HCT116 (cell line): ENCODE data around the gene RAB33B. TPM values are rescaled to one million over a fixed set of nuclear protein-coding genes. Genes with fewer than 3 reads are reported as not detected.

ENCODE experiments used
- ATAC-seq: fragments of 200-7000 bp; cut with Tn5 transposase; 2 replicates; pipeline ENCODE4 v1.9.1; 2020; ENCODE audit warnings: mild to moderate bottlenecking, moderate library complexity
- BruUV-seq: library from RNA; stranded (reverse); fragments of 400-500 nt; replicated peaks from 2 replicates; lab custom pipeline; 2021; lab: Mats Ljungman, UMichigan
- CTCF ChIA-PET: fragments of 300-600 bp; sonication (Branson Sonifier 250); formaldehyde crosslinking; loops from one replicate; lab custom pipeline; 2021; ENCODE audit warnings: antibody characterized with exemption; lab: Charles Lee
- POLR2A ChIA-PET: fragments of 300-600, 350-600 bp; sonication (Branson Sonifier 250); formaldehyde crosslinking; loops from one replicate; lab custom pipeline; 2021; ENCODE audit warnings: antibody characterized with exemption; lab: Charles Lee
- RAD21 ChIA-PET, 2 experiments: fragments of 300-600 bp; sonication (Branson Sonifier 250); formaldehyde crosslinking; loops; one replicate each; lab custom pipeline; 2023; ENCODE audit warnings: low total read pairs in 2 of 2; ENCODE audit not compliant: uncharacterized antibody in 2 of 2, unreplicated experiment in 2 of 2, low non-redundant PET in 1 of 2; lab: Charles Lee
- DNase-seq: peaks from one replicate; pipeline ENCODE4 v3.0.0-alpha.2; 2010; ENCODE audit warnings: low read depth, low spot score
- H2AFZ ChIP-seq: fragments of 200-600 bp; shearing (Covaris generic), sonication (generic); 2 replicates; pipeline ENCODE4 v1.6.1; 2017; ENCODE audit warnings: low read depth, mixed run types, mixed read lengths, antibody characterized with exemption, low read length; ENCODE audit not compliant: poor library complexity, severe bottlenecking
- H3K27ac ChIP-seq: 2 replicates; pipeline ENCODE4 v1.5.1; 2012; ENCODE audit warnings: low read depth, low read length
- H3K27me3 ChIP-seq: fragments of 200-600 bp; sonication (generic); 2 replicates; pipeline ENCODE4 v1.6.1; 2016; ENCODE audit warnings: mixed run types, low read length, mixed read lengths; ENCODE audit not compliant: insufficient read depth
- H3K36me3 ChIP-seq, 2 experiments: fragments of 200-500 bp in 1 of 2; fragments of 200-600 bp in 1 of 2; sonication (Bioruptor generic) in 1 of 2; sonication (generic) in 1 of 2; 2 replicates each; pipeline versions ENCODE4 v1.5.1 to v1.6.1; 2014 to 2016; ENCODE audit warnings: low read length in 2 of 2, inconsistent platforms in 1 of 2, mixed read lengths in 1 of 2, mixed run types in 1 of 2; ENCODE audit not compliant: insufficient read depth in 2 of 2, control insufficient read depth in 1 of 2
- H3K4me1 ChIP-seq, 2 experiments: fragments of 200-600 bp in 1 of 2; sonication (generic) in 1 of 2; 2 replicates each; pipeline versions ENCODE4 v1.5.1 to v1.6.1; 2012 to 2017; ENCODE audit warnings: low read length in 2 of 2, inconsistent platforms in 1 of 2, mild to moderate bottlenecking in 1 of 2, mixed read lengths in 1 of 2, mixed run types in 1 of 2, moderate library complexity in 1 of 2; ENCODE audit not compliant: insufficient read depth in 2 of 2, control insufficient read depth in 1 of 2
- H3K4me2 ChIP-seq: fragments of 200-600 bp; sonication (generic); 2 replicates; pipeline ENCODE4 v1.6.1; 2017; ENCODE audit warnings: mixed run types, low read length, mixed read lengths
- H3K4me3 ChIP-seq, 2 experiments: fragments of 200-600 bp in 1 of 2; sonication (generic) in 1 of 2; replicated peaks in 1 of 2; 2 replicates each; pipeline ENCODE4 v1.5.1; 2011 to 2016; ENCODE audit warnings: low read length in 2 of 2, control low read depth in 1 of 2, low read depth in 1 of 2, mild to moderate bottlenecking in 1 of 2, mixed read lengths in 1 of 2, mixed run types in 1 of 2
- H3K79me2 ChIP-seq: fragments of 200-600 bp; sonication (generic); 2 replicates; pipeline ENCODE4 v1.6.1; 2017; ENCODE audit warnings: mild to moderate bottlenecking, mixed run types, low read length, moderate library complexity, mixed read lengths; ENCODE audit not compliant: insufficient read depth
- H3K9ac ChIP-seq: fragments of 200-600 bp; sonication (generic); 2 replicates; pipeline ENCODE4 v1.6.1; 2016; ENCODE audit warnings: low read length, mixed read lengths
- H3K9me2 ChIP-seq: fragments of 200-600 bp; sonication (generic), shearing (Covaris generic); 2 replicates; pipeline ENCODE4 v1.6.1; 2017; ENCODE audit warnings: mixed run types, mild to moderate bottlenecking, moderate library complexity; ENCODE audit not compliant: insufficient read depth
- H3K9me3 ChIP-seq, 2 experiments: fragments of 200-500 bp in 1 of 2; fragments of 200-600 bp in 1 of 2; sonication (Bioruptor generic) in 1 of 2; sonication (generic) in 1 of 2; 2 replicates each; pipeline ENCODE4 v1.6.1; 2014 to 2017; ENCODE audit warnings: low read length in 2 of 2, mixed read lengths in 2 of 2, inconsistent platforms in 1 of 2, low read depth in 1 of 2, mild to moderate bottlenecking in 1 of 2, mixed run types in 1 of 2, moderate library complexity in 1 of 2; ENCODE audit not compliant: control insufficient read depth in 1 of 2, insufficient read depth in 1 of 2
- H4K20me1 ChIP-seq: fragments of 200-600 bp; sonication (generic), shearing (Covaris generic); 2 replicates; pipeline ENCODE4 v1.6.1; 2017; ENCODE audit warnings: mixed run types, mild to moderate bottlenecking, moderate library complexity; ENCODE audit not compliant: insufficient read depth
- CBX3 ChIP-seq: IDR thresholded peaks from 2 replicates; pipeline ENCODE4 v1.6.1; 2012; ENCODE audit warnings: low read depth
- EGR1 ChIP-seq: IDR thresholded peaks from 2 replicates; pipeline ENCODE4 v1.6.1; 2012; ENCODE audit warnings: low read depth
- ELF1 ChIP-seq: IDR thresholded peaks from 2 replicates; pipeline ENCODE4 v1.6.1; 2012; ENCODE audit warnings: low read depth, borderline replicate concordance
- EZH2 ChIP-seq: fragments of 200-600 bp; sonication (generic); IDR thresholded peaks from 2 replicates; pipeline ENCODE4 v1.6.1; 2017; ENCODE audit warnings: antibody characterized with exemption, mixed run types
- EZH2phosphoT487 ChIP-seq: fragments of 200-600 bp; IDR thresholded peaks from 2 replicates; pipeline ENCODE4 v1.6.1; 2018; ENCODE audit warnings: antibody characterized with exemption, borderline replicate concordance
- FOSL1 ChIP-seq: IDR thresholded peaks from 2 replicates; pipeline ENCODE4 v1.6.1; 2012; ENCODE audit warnings: low read depth
- POLR2A ChIP-seq: IDR thresholded peaks from 2 replicates; pipeline ENCODE4 v1.7.0; 2011; ENCODE audit warnings: borderline replicate concordance; ENCODE audit not compliant: insufficient read depth, insufficient read length; ENCODE audit errors: extremely low read depth
- POLR2AphosphoS5 ChIP-seq: IDR thresholded peaks from 2 replicates; pipeline ENCODE4 v1.6.1; 2011; ENCODE audit warnings: mild to moderate bottlenecking, low read depth, low read length, moderate library complexity
- SIN3A ChIP-seq: IDR thresholded peaks from 2 replicates; pipeline ENCODE4 v1.6.1; 2012; ENCODE audit warnings: low read depth
- SRF ChIP-seq: IDR thresholded peaks from 2 replicates; pipeline ENCODE4 v1.6.1; 2012; ENCODE audit warnings: low read depth
- TCF7L2 ChIP-seq: IDR thresholded peaks from 2 replicates; pipeline ENCODE4 v1.7.0; 2011; ENCODE audit warnings: borderline replicate concordance, inconsistent platforms; ENCODE audit not compliant: insufficient read depth, insufficient read length; ENCODE audit errors: extremely low read depth
- YY1 ChIP-seq: IDR thresholded peaks from 2 replicates; pipeline ENCODE4 v1.6.1; 2011; ENCODE audit warnings: low read length, low read depth, moderate library complexity, mild to moderate bottlenecking; ENCODE audit not compliant: insufficient replicate concordance; ENCODE audit errors: extremely low read depth
- ZNF274 ChIP-seq: fragments of 200-500 bp; sonication (Bioruptor generic); IDR thresholded peaks from 2 replicates; pipeline ENCODE4 v1.6.1; 2014; ENCODE audit warnings: mild to moderate bottlenecking, low read depth, low read length, inconsistent platforms
- intact Hi-C: fragments of 100-400 bp; cut with micrococcal nuclease; formaldehyde crosslinking; loops from 2 replicates; pipeline ENCODE4 v1.10.0; 2022
- total RNA-seq: library from RNA; stranded (reverse); gene quantifications from one replicate; pipeline ENCODE4 v1.2.1, GENCODE V29; 2021; ENCODE audit not compliant: unreplicated experiment
- TF ChIP-seq, protein P1 (sequence below): IDR thresholded peaks from 2 replicates; pipeline ENCODE4 v1.6.1; 2012
- TF ChIP-seq, protein P2 (sequence below): IDR thresholded peaks from 2 replicates; pipeline ENCODE4 v1.6.1; 2012
- TF ChIP-seq, protein P3 (sequence below): IDR thresholded peaks from 2 replicates; pipeline ENCODE4 v1.6.1; 2012; ENCODE audit warnings: low read depth

Gene RAB33B
- total RNA-seq, 1 experiment from 2014 or later: 5.4 TPM

DNA sequence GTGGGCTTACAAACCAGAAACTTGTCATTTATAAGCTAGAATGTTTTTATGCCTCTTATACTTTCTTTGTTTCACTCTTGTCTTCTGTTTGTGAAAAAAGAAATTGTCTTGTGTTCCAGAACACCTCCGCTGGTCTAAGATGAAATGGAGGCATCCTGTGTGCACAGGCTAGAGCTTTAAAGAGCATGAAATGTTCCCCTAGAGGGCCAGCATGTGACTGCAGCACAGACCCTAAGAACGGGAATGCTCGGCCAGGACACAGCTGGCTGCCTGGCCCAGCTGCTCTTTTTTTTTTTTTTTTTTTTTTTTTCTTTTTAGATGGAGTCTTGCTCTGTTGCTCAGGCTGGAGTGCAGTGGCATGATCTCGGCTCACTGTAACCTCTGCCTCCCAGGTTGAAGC is 68.5 kb downstream of the RAB33B start:
- Histone ChIP-seq H3K4me3 (no peak overlapping the region), H3K4me2 (no peak overlapping the region), H3K36me3 (peaks cover 5 to 23% of the 10 kb centered on the region in 2 experiments; a peak in 2 of 4 replicates), H3K79me2 (no peaks in the 10 kb centered on the region), H3K9me3 (no peaks in the 10 kb centered on the region), H3K9ac (no peak overlapping the region), H4K20me1 (no peaks in the 10 kb centered on the region), H3K9me2 (no peaks in the 10 kb centered on the region), H2AFZ (no peak overlapping the region), H3K27me3 (no peaks in the 10 kb centered on the region), H3K27ac (no peak overlapping the region), H3K4me1 (no peaks in the 10 kb centered on the region)
- DNase-seq: no peak
- intact Hi-C loops: no loop called here
- no TSS peak for BruUV-seq
- TF ChIP-seq, protein P1, sequence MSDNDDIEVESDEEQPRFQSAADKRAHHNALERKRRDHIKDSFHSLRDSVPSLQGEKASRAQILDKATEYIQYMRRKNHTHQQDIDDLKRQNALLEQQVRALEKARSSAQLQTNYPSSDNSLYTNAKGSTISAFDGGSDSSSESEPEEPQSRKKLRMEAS: no peak
- no peak for TF ChIP-seq EZH2phosphoT487
- TF ChIP-seq, protein P2, sequence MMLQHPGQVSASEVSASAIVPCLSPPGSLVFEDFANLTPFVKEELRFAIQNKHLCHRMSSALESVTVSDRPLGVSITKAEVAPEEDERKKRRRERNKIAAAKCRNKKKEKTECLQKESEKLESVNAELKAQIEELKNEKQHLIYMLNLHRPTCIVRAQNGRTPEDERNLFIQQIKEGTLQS: no peak
- no peak for TF ChIP-seq EGR1
- CTCF ChIA-PET: interaction anchor here (0.6 kb wide), 1 partner anchor 156 kb away, joined by 3 read pairs; no protein-coding TSS in a partner anchor
- RAD21 ChIA-PET: no interaction called here
- ATAC-seq: no peak; the same call in 1 of the 2 replicates
- POLR2A ChIA-PET: no interaction called here

DNA sequence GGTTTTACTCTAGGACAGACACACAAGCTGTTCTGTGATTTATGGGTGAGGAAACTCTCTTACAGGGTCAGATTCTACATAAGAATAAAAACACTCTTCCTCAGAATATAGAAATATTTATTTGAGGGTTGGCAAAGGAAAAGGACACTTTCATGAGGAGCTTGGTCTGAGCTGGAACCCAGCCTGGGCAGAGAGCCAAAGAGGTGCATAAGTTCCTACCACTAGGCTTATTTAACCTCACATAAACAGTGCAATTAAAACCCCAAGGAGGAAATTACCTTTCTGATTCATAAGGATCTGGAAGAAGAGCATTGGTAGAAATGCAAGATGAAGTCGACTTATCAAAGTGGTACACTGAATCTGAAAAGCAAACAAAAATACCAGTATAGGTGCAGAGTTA is 69.2 kb downstream of the RAB33B start:
- ATAC-seq (no peak), DNase-seq (no peak)
- CTCF ChIA-PET: no interaction called here
- POLR2A ChIA-PET: no interaction called here
- H3K4me2 ChIP-seq: no peak overlapping the region
- RAD21 ChIA-PET: no interaction called here
- no peak overlapping the region for H3K4me3 ChIP-seq
- no TSS peak for BruUV-seq
- H3K9ac ChIP-seq: no peak overlapping the region
- no peaks in the 10 kb centered on the region for H3K79me2 ChIP-seq
- intact Hi-C loops: no loop called here
- H3K36me3 ChIP-seq: peaks cover 3 to 21% of the 10 kb centered on the region in 2 experiments; a peak in 2 of 4 replicates
- no peak overlapping the region for H2AFZ ChIP-seq
- H3K27ac ChIP-seq: no peak overlapping the region
- no peak for TF ChIP-seq EZH2
- no peak for TF ChIP-seq ZNF274
- TF ChIP-seq, protein P2: no peak
- TF ChIP-seq FOSL1: no peak
- TF ChIP-seq POLR2AphosphoS5: no peak
- TF ChIP-seq ELF1: no peak
- no peak for TF ChIP-seq YY1
- no peak for TF ChIP-seq SIN3A
- TF ChIP-seq POLR2A: no peak
- TF ChIP-seq, protein P3, sequence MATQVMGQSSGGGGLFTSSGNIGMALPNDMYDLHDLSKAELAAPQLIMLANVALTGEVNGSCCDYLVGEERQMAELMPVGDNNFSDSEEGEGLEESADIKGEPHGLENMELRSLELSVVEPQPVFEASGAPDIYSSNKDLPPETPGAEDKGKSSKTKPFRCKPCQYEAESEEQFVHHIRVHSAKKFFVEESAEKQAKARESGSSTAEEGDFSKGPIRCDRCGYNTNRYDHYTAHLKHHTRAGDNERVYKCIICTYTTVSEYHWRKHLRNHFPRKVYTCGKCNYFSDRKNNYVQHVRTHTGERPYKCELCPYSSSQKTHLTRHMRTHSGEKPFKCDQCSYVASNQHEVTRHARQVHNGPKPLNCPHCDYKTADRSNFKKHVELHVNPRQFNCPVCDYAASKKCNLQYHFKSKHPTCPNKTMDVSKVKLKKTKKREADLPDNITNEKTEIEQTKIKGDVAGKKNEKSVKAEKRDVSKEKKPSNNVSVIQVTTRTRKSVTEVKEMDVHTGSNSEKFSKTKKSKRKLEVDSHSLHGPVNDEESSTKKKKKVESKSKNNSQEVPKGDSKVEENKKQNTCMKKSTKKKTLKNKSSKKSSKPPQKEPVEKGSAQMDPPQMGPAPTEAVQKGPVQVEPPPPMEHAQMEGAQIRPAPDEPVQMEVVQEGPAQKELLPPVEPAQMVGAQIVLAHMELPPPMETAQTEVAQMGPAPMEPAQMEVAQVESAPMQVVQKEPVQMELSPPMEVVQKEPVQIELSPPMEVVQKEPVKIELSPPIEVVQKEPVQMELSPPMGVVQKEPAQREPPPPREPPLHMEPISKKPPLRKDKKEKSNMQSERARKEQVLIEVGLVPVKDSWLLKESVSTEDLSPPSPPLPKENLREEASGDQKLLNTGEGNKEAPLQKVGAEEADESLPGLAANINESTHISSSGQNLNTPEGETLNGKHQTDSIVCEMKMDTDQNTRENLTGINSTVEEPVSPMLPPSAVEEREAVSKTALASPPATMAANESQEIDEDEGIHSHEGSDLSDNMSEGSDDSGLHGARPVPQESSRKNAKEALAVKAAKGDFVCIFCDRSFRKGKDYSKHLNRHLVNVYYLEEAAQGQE: no peak
- no peak for TF ChIP-seq TCF7L2
- TF ChIP-seq EZH2phosphoT487: no peak
- no peak for TF ChIP-seq SRF
- no peak for TF ChIP-seq CBX3
- no peaks in the 10 kb centered on the region for H3K9me3 ChIP-seq
- no peaks in the 10 kb centered on the region for H3K27me3 ChIP-seq
- no peaks in the 10 kb centered on the region for H3K4me1 ChIP-seq
- H3K9me2 ChIP-seq: no peaks in the 10 kb centered on the region
- H4K20me1 ChIP-seq: no peaks in the 10 kb centered on the region
